GM21367 (cell line): Measurements from ENCODE around the gene ATP5PF.
A peak's percentile ranks its signal among the peaks of the same experiment; 100 is the strongest.
"Not testable (repeated sequence)": the region's sequence is repeated elsewhere in the genome, so short reads cannot be mapped to it uniquely, and the experiment has no call there.

Experiments
- ATAC-seq: cut with Tn5 transposase; IDR thresholded peaks from one replicate; pipeline ENCODE4 v1.9.1; 2021; ENCODE audit not compliant: unreplicated experiment

The ATP5PF gene

DNA sequence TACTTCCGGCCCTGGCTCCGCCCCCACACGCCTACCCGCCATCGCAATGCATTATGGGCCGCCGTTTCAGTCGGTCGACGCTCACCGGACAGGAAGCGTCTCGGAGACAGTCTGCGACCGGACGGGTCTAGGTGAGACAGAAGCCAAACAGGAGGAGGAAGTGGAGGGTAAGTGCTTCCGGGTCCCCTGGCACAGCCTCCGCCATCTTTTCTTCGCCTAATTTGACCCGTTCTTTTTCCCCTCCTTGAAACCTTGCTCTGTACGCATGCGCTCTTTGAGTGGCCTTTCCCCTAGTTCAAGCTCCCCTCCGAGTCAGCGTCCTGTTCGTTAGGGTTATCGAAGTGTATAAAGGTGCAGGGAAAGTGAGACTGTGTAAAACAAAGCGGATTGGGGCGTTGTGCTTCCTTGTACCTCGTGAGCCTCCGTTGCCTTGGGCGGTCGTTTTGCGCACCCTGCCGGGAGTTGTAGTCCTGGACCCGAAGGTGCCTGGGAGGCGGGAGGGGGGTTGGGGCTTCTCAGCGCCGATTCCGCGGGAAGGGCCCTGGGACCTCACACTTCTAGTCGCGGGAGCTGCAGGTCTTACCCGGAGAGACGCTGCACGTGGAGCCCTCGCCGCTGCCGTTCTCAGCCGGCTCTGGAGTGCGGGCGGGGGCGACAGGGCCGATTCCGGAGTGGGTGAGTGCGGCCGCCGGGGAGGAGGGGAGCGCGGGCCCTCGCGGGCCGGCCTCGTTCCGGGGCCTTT, at the start of gene ATP5PF, which contains the start of gene GABPA:
ATP5PF (minus strand) TSS at position 1 of the 742 bp plus-strand sequence. CDS start 5,110 bp downstream, outside the sequence.
GABPA (plus strand) TSS at position 69 of the 742 bp plus-strand sequence. CDS start 6,627 bp downstream, outside the sequence.
- ATAC-seq, result peak; percentile 89

DNA sequence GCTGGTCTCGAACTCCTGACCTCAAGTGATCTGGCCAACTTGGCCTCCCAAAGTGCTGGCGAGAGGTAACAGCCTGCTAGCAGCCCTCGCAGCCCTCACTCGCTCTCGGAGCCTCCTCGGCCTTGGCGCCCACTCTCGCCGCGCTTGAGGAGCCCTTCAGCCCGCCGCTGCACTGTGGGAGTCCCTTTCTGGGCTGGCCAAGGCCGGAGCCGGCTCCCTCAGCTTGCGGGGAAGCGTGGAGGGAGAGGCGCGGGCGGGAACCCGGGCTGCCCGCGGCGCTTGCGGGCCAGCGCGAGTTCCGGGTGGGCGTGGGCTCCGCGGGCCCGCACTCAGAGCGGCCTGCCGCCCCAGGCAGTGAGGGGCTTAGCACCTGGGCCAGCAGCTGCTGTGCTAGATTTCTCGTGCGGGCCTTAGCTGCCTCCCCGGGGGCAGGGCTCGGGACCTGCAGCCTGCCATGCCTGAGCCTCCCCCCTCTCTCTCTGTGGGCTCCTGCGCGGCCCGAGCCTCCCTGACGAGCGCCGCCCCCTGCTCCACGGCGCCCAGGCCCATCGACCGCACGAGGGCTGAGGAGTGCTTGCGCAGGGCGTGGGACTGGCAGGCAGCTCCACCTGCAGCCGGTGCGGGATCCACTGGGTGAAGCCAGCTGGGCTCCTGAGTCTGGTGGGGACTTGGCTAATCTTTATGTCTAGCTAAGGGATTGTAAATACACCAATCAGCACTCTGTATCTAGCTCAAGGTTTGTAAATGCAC, 43.6 kb upstream of the ATP5PF start:
- ATAC-seq, result not testable (repeated sequence)

DNA sequence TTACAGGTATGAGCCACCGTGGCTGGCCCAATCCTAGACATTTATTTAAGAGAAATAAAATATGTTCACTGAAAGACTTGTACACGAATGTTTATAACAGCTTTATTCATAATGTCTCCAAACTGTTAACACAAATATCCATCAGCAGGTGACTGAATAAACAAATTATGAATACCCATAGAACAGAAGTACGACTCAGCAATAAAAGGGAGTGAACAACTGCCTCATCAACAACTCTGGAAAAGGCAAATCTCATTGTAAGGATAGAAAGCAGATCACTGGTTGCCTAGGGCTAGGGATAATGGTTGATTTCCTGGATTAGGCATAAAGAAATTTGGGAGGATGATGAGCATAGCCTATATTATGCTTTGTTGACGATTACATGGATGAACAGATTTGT, 41.7 kb upstream of the ATP5PF start:
- ATAC-seq, result no peak

GRCh38 chr21:25772686-25773085, 38.0 kb upstream of the ATP5PF start:
- ATAC-seq, result no peak

DNA sequence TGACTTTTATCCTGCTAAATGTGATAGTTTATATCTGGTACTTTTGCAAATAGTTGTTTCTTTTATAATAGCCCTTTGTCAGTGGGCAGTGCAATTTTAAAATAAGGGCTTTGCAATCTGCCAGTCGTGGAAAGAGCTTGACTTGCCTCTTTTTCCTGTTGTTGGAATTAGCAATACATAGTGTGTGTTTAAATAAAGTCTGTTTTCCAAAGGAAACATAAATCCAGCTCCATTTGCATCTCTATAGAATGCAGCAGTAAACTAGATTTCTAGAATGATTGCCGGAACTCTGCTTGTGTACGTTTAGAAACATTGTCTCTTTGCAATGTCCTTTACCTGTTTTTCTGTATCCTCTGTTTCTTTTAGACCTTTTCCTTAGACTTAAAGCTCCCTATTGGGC, 33.2 kb upstream of the ATP5PF start:
- ATAC-seq, result no peak

DNA sequence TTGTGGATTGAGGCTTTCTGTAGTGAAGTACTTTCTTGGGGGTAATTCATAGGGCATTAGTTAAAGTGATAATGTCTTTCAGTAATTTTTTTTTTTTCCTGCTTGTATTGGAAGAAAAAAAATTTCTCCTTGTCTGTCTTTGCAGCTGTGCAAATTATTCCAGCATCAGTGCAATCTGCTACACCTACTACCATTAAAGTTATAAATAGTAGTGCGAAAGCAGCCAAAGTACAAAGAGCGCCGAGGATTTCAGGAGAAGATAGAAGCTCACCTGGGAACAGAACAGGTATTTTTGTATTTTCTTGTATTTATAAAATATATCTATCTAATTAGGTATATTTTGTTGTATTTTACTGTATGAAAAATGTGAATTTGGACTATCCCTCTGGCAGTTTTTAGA, 29.4 kb upstream of the ATP5PF start:
- no peak for ATAC-seq

GRCh38 chr21:25760677-25761076, 26.0 kb upstream of the ATP5PF start:
- no peak for ATAC-seq

- no peak for ATAC-seq
Measured at GRCh38 chr21:25760061-25760460, 25.4 kb upstream of the ATP5PF start.

- no peak for ATAC-seq
Measured at GRCh38 chr21:25759573-25759972, 24.9 kb upstream of the ATP5PF start.

DNA sequence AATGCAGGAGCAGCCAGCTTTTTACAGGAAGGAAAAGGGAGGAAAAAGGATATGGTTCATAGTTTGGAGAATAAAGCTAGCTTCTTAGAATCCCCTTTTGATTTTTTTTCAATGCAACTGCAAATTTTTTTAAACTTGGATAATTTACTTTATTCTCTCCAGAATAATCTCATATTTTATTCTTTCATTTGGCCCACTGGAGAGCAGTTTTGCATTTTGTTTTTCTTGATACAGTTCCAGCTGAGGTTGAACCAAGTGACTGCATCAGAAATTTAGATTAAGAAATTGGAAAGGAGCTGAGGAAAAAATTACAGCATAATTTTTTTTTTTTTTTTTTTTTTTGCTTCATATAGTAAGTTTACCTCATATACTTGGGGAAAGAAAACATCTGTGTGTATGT, 22.8 kb upstream of the ATP5PF start:
- no peak for ATAC-seq

- ATAC-seq, result no peak
Measured at GRCh38 chr21:25756190-25756932, 21.7 kb upstream of the ATP5PF start.

DNA sequence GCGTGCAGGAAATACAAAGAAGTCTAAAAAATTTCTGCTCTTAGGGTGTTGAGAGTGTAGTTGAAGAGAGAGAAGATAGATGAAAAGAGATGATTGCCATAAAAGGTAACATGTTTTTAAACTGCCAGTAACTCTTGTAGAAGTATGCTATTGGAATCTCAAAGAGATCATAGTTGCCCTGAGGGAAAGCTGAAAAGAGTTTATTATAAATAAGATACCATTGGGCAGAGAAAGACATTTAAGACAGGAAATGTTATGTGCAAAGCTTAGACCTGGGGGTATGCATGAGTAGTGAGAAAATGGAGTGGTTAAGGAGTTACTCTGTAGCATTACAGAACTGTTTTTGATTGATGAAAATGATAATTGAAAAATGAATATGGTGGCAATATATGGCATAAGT, 17.7 kb upstream of the ATP5PF start:
- ATAC-seq, result no peak

GRCh38 chr21:25750085-25750484, 15.4 kb upstream of the ATP5PF start:
- no peak for ATAC-seq

DNA sequence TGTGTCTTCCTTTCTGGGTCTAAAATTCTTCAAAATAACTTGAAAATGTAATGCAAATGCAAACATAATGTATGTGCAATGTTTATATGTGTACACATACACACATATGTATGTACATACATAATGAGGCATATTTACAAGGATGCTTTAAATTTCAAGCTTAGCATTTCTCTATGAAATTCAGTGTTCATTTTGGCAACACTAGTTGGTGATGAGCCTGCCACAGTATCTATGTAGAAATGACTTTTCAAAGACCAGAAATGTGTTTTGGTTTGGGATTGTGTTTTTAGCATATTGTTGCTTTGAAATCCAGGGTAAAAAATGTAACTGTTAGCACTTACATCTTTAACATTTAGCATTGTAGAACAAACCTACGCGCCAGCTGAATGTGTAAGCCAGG, 10.2 kb upstream of the ATP5PF start:
- ATAC-seq, result no peak

DNA sequence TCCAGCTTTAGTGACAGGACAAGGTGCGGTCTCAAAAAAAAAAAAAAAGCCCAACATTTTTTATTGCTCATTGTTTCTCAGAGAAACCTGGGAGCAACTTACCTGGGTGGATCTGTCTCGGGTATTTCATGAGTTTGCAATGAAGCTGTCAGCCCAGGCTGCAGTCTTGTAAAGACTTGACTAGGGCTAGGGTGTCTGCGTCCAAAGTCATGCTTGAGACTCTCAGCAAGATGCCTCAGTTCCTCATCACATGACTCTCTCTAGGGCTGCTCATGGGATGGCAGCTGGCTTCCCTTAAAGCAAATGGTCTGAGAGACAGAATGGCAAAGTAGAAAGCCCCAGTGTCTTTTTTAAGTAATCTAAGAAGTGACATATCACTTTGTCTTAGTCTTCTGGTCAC, 8.2 kb upstream of the ATP5PF start:
- no peak for ATAC-seq

DNA sequence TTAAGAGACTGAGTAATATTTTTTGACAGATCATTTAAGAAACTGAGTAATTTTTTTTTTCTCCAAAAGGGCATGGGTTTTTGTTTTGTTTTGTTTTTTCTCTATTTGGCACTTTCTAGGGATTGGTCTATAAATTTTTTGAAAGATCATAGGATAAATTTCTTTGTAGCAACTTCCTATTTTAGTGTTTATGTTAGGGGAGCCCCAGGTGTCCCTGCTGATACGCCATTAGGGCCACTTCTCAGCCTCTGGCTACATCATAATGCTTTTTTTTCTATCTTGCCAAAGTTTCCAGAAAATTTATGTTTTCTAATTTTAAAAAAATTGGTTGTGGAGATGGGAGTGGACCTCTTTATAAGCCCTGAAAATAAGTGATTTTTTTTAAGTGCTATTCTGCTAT, 2.7 kb upstream of the ATP5PF start:
- ATAC-seq, result no peak

- ATAC-seq, result peak; percentile 34
Measured at GRCh38 chr21:25735646-25736597, 1.2 kb upstream of the ATP5PF start.

DNA sequence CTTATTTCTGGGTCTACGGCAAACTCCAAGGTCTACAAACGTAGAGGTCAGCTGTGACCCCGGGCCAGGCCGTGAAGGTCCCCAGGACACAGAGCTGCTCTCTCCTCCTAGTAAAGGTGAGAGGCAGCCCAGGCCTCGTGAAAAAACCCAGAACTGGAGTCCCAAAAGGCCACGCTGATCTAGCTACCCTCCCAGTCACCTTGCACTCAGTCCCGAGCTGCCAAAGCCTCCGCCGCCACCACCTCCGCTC, 125 bp downstream of the ATP5PF start:
- ATAC-seq, result no peak

DNA sequence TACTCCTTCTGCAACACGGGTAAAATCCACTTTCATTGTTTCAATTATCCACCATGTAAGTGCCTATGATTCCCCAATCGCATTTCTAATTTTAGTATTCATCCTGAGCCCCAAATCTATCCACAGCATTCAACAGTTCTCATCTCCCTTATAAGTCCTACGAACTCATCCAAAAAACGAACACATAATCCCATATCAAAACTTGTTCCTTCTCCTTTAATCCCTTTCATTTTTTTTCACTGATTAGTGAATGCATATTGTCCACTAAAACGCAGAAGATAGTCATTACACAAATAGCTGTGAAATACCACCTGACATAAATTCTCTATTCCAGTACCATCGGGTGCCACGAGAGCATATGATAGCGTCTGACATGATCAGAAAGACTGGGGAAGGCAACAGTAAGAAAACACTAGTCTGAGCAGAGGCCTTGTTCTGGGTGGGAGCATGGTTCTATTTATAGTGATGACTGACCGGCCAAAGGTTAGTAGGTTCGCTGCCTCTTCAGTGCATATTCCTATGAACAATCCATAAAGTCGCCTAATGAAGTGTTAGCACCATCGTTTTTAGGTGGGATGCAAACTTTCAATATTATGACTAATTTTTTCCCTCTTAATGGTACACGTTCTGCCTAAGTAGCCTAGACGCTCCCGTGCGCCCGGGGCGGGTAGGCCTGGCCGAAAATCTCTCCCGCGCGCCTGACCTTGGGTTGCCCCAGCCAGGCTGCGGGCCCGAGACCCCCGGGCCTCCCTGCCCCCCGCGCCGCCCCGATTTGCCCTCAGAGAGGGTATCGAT, 648 bp downstream of the ATP5PF start:
- ATAC-seq, result peak; percentile 9
